HCT116 (cell line): ENCODE data around the gene QSOX1. TPM values are rescaled to one million over a fixed set of nuclear protein-coding genes. Genes with fewer than 3 reads are reported as not detected.

Source experiments
- ATAC-seq: fragments of 200-7000 bp; cut with Tn5 transposase; 2 replicates; pipeline ENCODE4 v1.9.1; 2020; ENCODE audit warnings: mild to moderate bottlenecking, moderate library complexity
- BruUV-seq: library from RNA; stranded (reverse); fragments of 400-500 nt; replicated peaks from 2 replicates; lab custom pipeline; 2021; lab: Mats Ljungman, UMichigan
- CTCF ChIA-PET: fragments of 300-600 bp; sonication (Branson Sonifier 250); formaldehyde crosslinking; loops from one replicate; lab custom pipeline; 2021; ENCODE audit warnings: antibody characterized with exemption; lab: Charles Lee
- POLR2A ChIA-PET: fragments of 300-600, 350-600 bp; sonication (Branson Sonifier 250); formaldehyde crosslinking; loops from one replicate; lab custom pipeline; 2021; ENCODE audit warnings: antibody characterized with exemption; lab: Charles Lee
- RAD21 ChIA-PET, 2 experiments: fragments of 300-600 bp; sonication (Branson Sonifier 250); formaldehyde crosslinking; loops; one replicate each; lab custom pipeline; 2023; ENCODE audit warnings: low total read pairs in 2 of 2; ENCODE audit not compliant: uncharacterized antibody in 2 of 2, unreplicated experiment in 2 of 2, low non-redundant PET in 1 of 2; lab: Charles Lee
- DNase-seq: peaks from one replicate; pipeline ENCODE4 v3.0.0-alpha.2; 2010; ENCODE audit warnings: low read depth, low spot score
- H2AFZ ChIP-seq: fragments of 200-600 bp; shearing (Covaris generic), sonication (generic); 2 replicates; pipeline ENCODE4 v1.6.1; 2017; ENCODE audit warnings: low read depth, mixed run types, mixed read lengths, antibody characterized with exemption, low read length; ENCODE audit not compliant: poor library complexity, severe bottlenecking
- H3K27ac ChIP-seq: 2 replicates; pipeline ENCODE4 v1.5.1; 2012; ENCODE audit warnings: low read depth, low read length
- H3K27me3 ChIP-seq: fragments of 200-600 bp; sonication (generic); 2 replicates; pipeline ENCODE4 v1.6.1; 2016; ENCODE audit warnings: mixed run types, low read length, mixed read lengths; ENCODE audit not compliant: insufficient read depth
- H3K36me3 ChIP-seq, 2 experiments: fragments of 200-500 bp in 1 of 2; fragments of 200-600 bp in 1 of 2; sonication (Bioruptor generic) in 1 of 2; sonication (generic) in 1 of 2; 2 replicates each; pipeline versions ENCODE4 v1.5.1 to v1.6.1; 2014 to 2016; ENCODE audit warnings: low read length in 2 of 2, inconsistent platforms in 1 of 2, mixed read lengths in 1 of 2, mixed run types in 1 of 2; ENCODE audit not compliant: insufficient read depth in 2 of 2, control insufficient read depth in 1 of 2
- H3K4me1 ChIP-seq, 2 experiments: fragments of 200-600 bp in 1 of 2; sonication (generic) in 1 of 2; 2 replicates each; pipeline versions ENCODE4 v1.5.1 to v1.6.1; 2012 to 2017; ENCODE audit warnings: low read length in 2 of 2, inconsistent platforms in 1 of 2, mild to moderate bottlenecking in 1 of 2, mixed read lengths in 1 of 2, mixed run types in 1 of 2, moderate library complexity in 1 of 2; ENCODE audit not compliant: insufficient read depth in 2 of 2, control insufficient read depth in 1 of 2
- H3K4me2 ChIP-seq: fragments of 200-600 bp; sonication (generic); 2 replicates; pipeline ENCODE4 v1.6.1; 2017; ENCODE audit warnings: mixed run types, low read length, mixed read lengths
- H3K4me3 ChIP-seq, 2 experiments: fragments of 200-600 bp in 1 of 2; sonication (generic) in 1 of 2; replicated peaks in 1 of 2; 2 replicates each; pipeline ENCODE4 v1.5.1; 2011 to 2016; ENCODE audit warnings: low read length in 2 of 2, control low read depth in 1 of 2, low read depth in 1 of 2, mild to moderate bottlenecking in 1 of 2, mixed read lengths in 1 of 2, mixed run types in 1 of 2
- H3K79me2 ChIP-seq: fragments of 200-600 bp; sonication (generic); 2 replicates; pipeline ENCODE4 v1.6.1; 2017; ENCODE audit warnings: mild to moderate bottlenecking, mixed run types, low read length, moderate library complexity, mixed read lengths; ENCODE audit not compliant: insufficient read depth
- H3K9ac ChIP-seq: fragments of 200-600 bp; sonication (generic); 2 replicates; pipeline ENCODE4 v1.6.1; 2016; ENCODE audit warnings: low read length, mixed read lengths
- H3K9me2 ChIP-seq: fragments of 200-600 bp; sonication (generic), shearing (Covaris generic); 2 replicates; pipeline ENCODE4 v1.6.1; 2017; ENCODE audit warnings: mixed run types, mild to moderate bottlenecking, moderate library complexity; ENCODE audit not compliant: insufficient read depth
- H3K9me3 ChIP-seq, 2 experiments: fragments of 200-500 bp in 1 of 2; fragments of 200-600 bp in 1 of 2; sonication (Bioruptor generic) in 1 of 2; sonication (generic) in 1 of 2; 2 replicates each; pipeline ENCODE4 v1.6.1; 2014 to 2017; ENCODE audit warnings: low read length in 2 of 2, mixed read lengths in 2 of 2, inconsistent platforms in 1 of 2, low read depth in 1 of 2, mild to moderate bottlenecking in 1 of 2, mixed run types in 1 of 2, moderate library complexity in 1 of 2; ENCODE audit not compliant: control insufficient read depth in 1 of 2, insufficient read depth in 1 of 2
- H4K20me1 ChIP-seq: fragments of 200-600 bp; sonication (generic), shearing (Covaris generic); 2 replicates; pipeline ENCODE4 v1.6.1; 2017; ENCODE audit warnings: mixed run types, mild to moderate bottlenecking, moderate library complexity; ENCODE audit not compliant: insufficient read depth
- ATF3 ChIP-seq: IDR thresholded peaks from 2 replicates; pipeline ENCODE4 v1.6.1; 2012
- CBX3 ChIP-seq: IDR thresholded peaks from 2 replicates; pipeline ENCODE4 v1.6.1; 2012; ENCODE audit warnings: low read depth
- CTCF ChIP-seq, 3 experiments: fragments of 200-600 bp in 1 of 3; sonication (generic) in 1 of 3; IDR thresholded peaks in 2 of 3; conservative IDR thresholded peaks in 1 of 3; 2 replicates each; pipeline ENCODE4 v1.5.1; 2012 to 2017; ENCODE audit warnings: low read depth in 2 of 3, low read length in 2 of 3, antibody characterized with exemption in 1 of 3, borderline replicate concordance in 1 of 3, control low read depth in 1 of 3, mild to moderate bottlenecking in 1 of 3, mixed read lengths in 1 of 3, mixed run types in 1 of 3, moderate library complexity in 1 of 3; ENCODE audit not compliant: insufficient read depth in 1 of 3
- MAX ChIP-seq: IDR thresholded peaks from 2 replicates; pipeline ENCODE4 v1.6.1; 2012
- POLR2A ChIP-seq: IDR thresholded peaks from 2 replicates; pipeline ENCODE4 v1.7.0; 2011; ENCODE audit warnings: borderline replicate concordance; ENCODE audit not compliant: insufficient read depth, insufficient read length; ENCODE audit errors: extremely low read depth
- RAD21 ChIP-seq: IDR thresholded peaks from 2 replicates; pipeline ENCODE4 v1.6.1; 2012; ENCODE audit warnings: low read depth, mild to moderate bottlenecking
- REST ChIP-seq: IDR thresholded peaks from 2 replicates; pipeline ENCODE4 v1.6.1; 2012; ENCODE audit warnings: low read depth
- SP1 ChIP-seq: IDR thresholded peaks from 2 replicates; pipeline ENCODE4 v1.6.1; 2012; ENCODE audit warnings: low read depth
- SRF ChIP-seq: IDR thresholded peaks from 2 replicates; pipeline ENCODE4 v1.6.1; 2012; ENCODE audit warnings: low read depth
- TCF7L2 ChIP-seq: IDR thresholded peaks from 2 replicates; pipeline ENCODE4 v1.7.0; 2011; ENCODE audit warnings: borderline replicate concordance, inconsistent platforms; ENCODE audit not compliant: insufficient read depth, insufficient read length; ENCODE audit errors: extremely low read depth
- YY1 ChIP-seq: IDR thresholded peaks from 2 replicates; pipeline ENCODE4 v1.6.1; 2011; ENCODE audit warnings: low read length, low read depth, moderate library complexity, mild to moderate bottlenecking; ENCODE audit not compliant: insufficient replicate concordance; ENCODE audit errors: extremely low read depth
- ZFX ChIP-seq: fragments of 450-650 bp; IDR thresholded peaks from 2 replicates; pipeline ENCODE4 v1.6.1; 2017
- ZNF274 ChIP-seq: fragments of 200-500 bp; sonication (Bioruptor generic); IDR thresholded peaks from 2 replicates; pipeline ENCODE4 v1.6.1; 2014; ENCODE audit warnings: mild to moderate bottlenecking, low read depth, low read length, inconsistent platforms
- intact Hi-C: fragments of 100-400 bp; cut with micrococcal nuclease; formaldehyde crosslinking; loops from 2 replicates; pipeline ENCODE4 v1.10.0; 2022
- total RNA-seq: library from RNA; stranded (reverse); gene quantifications from one replicate; pipeline ENCODE4 v1.2.1, GENCODE V29; 2021; ENCODE audit not compliant: unreplicated experiment

The QSOX1 gene
- total RNA-seq, 1 experiment from 2014 or later = 89.2 TPM

GRCh38 chr1:180252638-180253536 lies 98.2 kb downstream of the QSOX1 start:
- DNase-seq = peak; percentile 51
- RAD21 ChIA-PET = interaction anchor here in 1 of 2 experiments (1.3 kb wide), 1 partner anchor 163 kb away, joined by 3 read pairs; no protein-coding TSS in a partner anchor
- no peaks in the 10 kb centered on the region for H3K9me3 ChIP-seq
- no peak overlapping the region for H3K4me3 ChIP-seq
- POLR2A ChIA-PET = no interaction called here
- no peak overlapping the region for H3K9ac ChIP-seq
- H3K36me3 ChIP-seq = no peaks in the 10 kb centered on the region
- H3K9me2 ChIP-seq = no peaks in the 10 kb centered on the region
- CTCF ChIA-PET = interaction anchor here (0.7 to 1.6 kb wide), 10 partner anchors 9 to 230 kb away, joined by 3 to 8 read pairs (median 4); no protein-coding TSS in a partner anchor
- TF ChIP-seq YY1 = peak; percentile 9
- no peak; the same call in 1 of the 2 replicates for TF ChIP-seq MAX
- TF ChIP-seq TCF7L2 = no peak
- peak; percentile 92 for TF ChIP-seq RAD21
- TF ChIP-seq CTCF (IDR thresholded peaks at IDR 0.05 in 2 of 3, conservative IDR thresholded peaks at IDR 0.05 in 1 of 3; ENCODE audit: borderline replicate concordance in 1 of 3, insufficient read depth in 1 of 3, low read depth in 2 of 3, low read length in 2 of 3) = peak; percentile 88 to 92 (median 92); a peak in 5 of 6 replicates
- TF ChIP-seq POLR2A = no peak
- no peak for TF ChIP-seq ZFX
- TF ChIP-seq REST = no peak
- TF ChIP-seq SRF = no peak
- TF ChIP-seq ZNF274 = no peak
- no peak for TF ChIP-seq CBX3
- TF ChIP-seq SP1 = no peak
- no peak for TF ChIP-seq ATF3
- H3K4me1 ChIP-seq = peaks cover 0 to 4% of the 10 kb centered on the region in 2 experiments; a peak in 1 of 4 replicates
- peak overlapping the region; percentile 29 for H2AFZ ChIP-seq
- no peak overlapping the region for H3K27ac ChIP-seq
- no peaks in the 10 kb centered on the region for H3K27me3 ChIP-seq
- no peaks in the 10 kb centered on the region for H4K20me1 ChIP-seq
- no peaks in the 10 kb centered on the region for H3K79me2 ChIP-seq
- no TSS peak for BruUV-seq
- peak; percentile 86 for ATAC-seq
- intact Hi-C loops = loop anchor here (1.0 to 5.0 kb wide), 3 partner anchors 66 to 229 kb away; no protein-coding TSS in a partner anchor
- H3K4me2 ChIP-seq = no peak overlapping the region
